Lung (tissue), 12 donors: ENCODE measurements around the gene TNFRSF1A. TPM values are rescaled to one million over a fixed set of nuclear protein-coding genes. Genes with fewer than 3 reads are reported as not detected.

Experiments
- ATAC-seq: fragments of 200-7000 bp; cut with Tn5 transposase; one replicate; pipeline ENCODE4 v1.9.1; 2020; ENCODE audit warnings: moderate number of reproducible peaks; ENCODE audit not compliant: insufficient read depth, low FRiP score
- DNase-seq, 3 donors: peaks; one replicate each; pipeline ENCODE4 v3.0.0-alpha.2; 2013 to 2017
- H3K27ac ChIP-seq, 2 donors: one replicate each; pipeline ENCODE4 v1.5.1; 2013; ENCODE audit warnings: mild to moderate bottlenecking in 2 of 2, moderate library complexity in 2 of 2, control low read depth in 1 of 2, inconsistent platforms in 1 of 2, low read depth in 1 of 2, low read length in 1 of 2
- H3K27me3 ChIP-seq, 3 donors: one replicate each; pipeline ENCODE4 v1.5.1; 2013; ENCODE audit warnings: low read length in 2 of 3; ENCODE audit not compliant: control insufficient read depth in 3 of 3, insufficient read depth in 3 of 3
- H3K36me3 ChIP-seq, 4 donors: one replicate each; pipeline ENCODE4 v1.5.1; 2013; ENCODE audit warnings: low read length in 4 of 4, mild to moderate bottlenecking in 1 of 4, moderate library complexity in 1 of 4; ENCODE audit not compliant: control insufficient read depth in 4 of 4, insufficient read depth in 4 of 4
- H3K4me1 ChIP-seq, 5 donors: one replicate each; pipeline ENCODE4 v1.5.1; 2013; ENCODE audit warnings: low read length in 5 of 5, mild to moderate bottlenecking in 2 of 5, moderate library complexity in 1 of 5; ENCODE audit not compliant: control insufficient read depth in 5 of 5, insufficient read depth in 5 of 5
- H3K4me3 ChIP-seq: one replicate; pipeline ENCODE4 v1.5.1; 2013; ENCODE audit warnings: mild to moderate bottlenecking, control low read depth, moderate library complexity
- H3K9ac ChIP-seq, 2 donors: one replicate each; pipeline ENCODE4 v1.5.1; 2013; ENCODE audit warnings: low read length in 2 of 2, control low read depth in 1 of 2; ENCODE audit not compliant: insufficient read depth in 1 of 2
- H3K9me3 ChIP-seq, 4 donors: one replicate each; pipeline ENCODE4 v1.5.1; 2013; ENCODE audit warnings: low read length in 3 of 4, mild to moderate bottlenecking in 1 of 4, moderate library complexity in 1 of 4; ENCODE audit not compliant: control insufficient read depth in 4 of 4, insufficient read depth in 3 of 4
- CTCF ChIP-seq: IDR thresholded peaks from 2 replicates; pipeline ENCODE4 v1.5.1; 2012; ENCODE audit warnings: mild to moderate bottlenecking; ENCODE audit errors: control extremely low read depth, extremely low read depth
- WGBS, 2 donors: extraction: QIAGEN DNeasy Blood & Tissue Kit; methylation state at CpG; one replicate each; pipeline ENCODE4 v1.1.7; 2013; 5-methylcytosine and 5-hydroxymethylcytosine counted together
- polyA plus RNA-seq, 2 donors: library from polyadenylated mRNA; stranded (reverse); fragments of 200-250 nt; gene quantifications; one replicate each; pipeline ENCODE4 v1.2.1, GENCODE V29; 2013
- total RNA-seq, 2 donors: library from RNA; depleted of rRNA in 1 of 2; stranded (reverse); fragments of >200 nt in 1 of 2; gene quantifications; one replicate each; pipeline ENCODE4 v1.2.1, GENCODE V29; 2014 to 2021
- donor health status: control.
- donor health status: control.
- donor health status: Bipolar disorder and iron deficiency.
- donor health status: healthy.
- donor health status: DM: yes; HTN: yes; CAD: no.

The TNFRSF1A gene
- total and polyA plus RNA-seq, 4 donors: 81.6 to 184 (median 178) TPM

GRCh38 chr12:6347367-6348338 lies 5.8 kb upstream of the TNFRSF1A start:
- no peak for TF ChIP-seq CTCF
- Histone ChIP-seq H3K36me3 (no peaks in the 10 kb centered on the region), H3K4me1 (peaks cover under 1 to 18% (median 8%) of the 10 kb centered on the region in 5 donors), H3K9me3 (no peaks in the 10 kb centered on the region), H3K4me3 (no peak overlapping the region), H3K27me3 (no peaks in the 10 kb centered on the region), H3K27ac (peak overlapping the region in 1 of 2 donors; percentile 81), H3K9ac (peak overlapping the region in 1 of 2 donors; percentile 70)
- DNase-seq (peak; percentile 83 to 97 (median 95)), ATAC-seq (peak; percentile 37)
- 29 to 44% methylated on average over 19 of the region's 19 CpGs for WGBS, 2 donors

- Histone ChIP-seq H3K27ac (peak overlapping the region in 1 of 2 donors; percentile 81), H3K36me3 (no peaks in the 10 kb centered on the region), H3K4me1 (peaks cover 4 to 23% (median 12%) of the 10 kb centered on the region in 5 donors), H3K4me3 (no peak overlapping the region), H3K27me3 (no peaks in the 10 kb centered on the region), H3K9me3 (no peaks in the 10 kb centered on the region), H3K9ac (peak overlapping the region in 1 of 2 donors; percentile 70)
- no peak for ATAC-seq
- no peak for DNase-seq
- 76 to 77% methylated on average over 8 of the region's 8 CpGs for WGBS, 2 donors
- TF ChIP-seq CTCF: no peak
Measured at GRCh38 chr12:6346942-6347341, 5.1 kb upstream of the TNFRSF1A start.

GRCh38 chr12:6346235-6346832 lies 4.5 kb upstream of the TNFRSF1A start:
- DNase-seq (no peak), ATAC-seq (no peak)
- Histone ChIP-seq H3K27me3 (no peaks in the 10 kb centered on the region), H3K4me1 (peaks cover 4 to 24% (median 12%) of the 10 kb centered on the region in 5 donors), H3K9ac (no peak overlapping the region), H3K4me3 (no peak overlapping the region), H3K9me3 (no peaks in the 10 kb centered on the region), H3K36me3 (no peaks in the 10 kb centered on the region), H3K27ac (peak overlapping the region in 1 of 2 donors; percentile 81)
- 86 to 87% methylated on average over 5 of the region's 5 CpGs for WGBS, 2 donors
- no peak for TF ChIP-seq CTCF
